Measurements from ENCODE around the gene SERPINE1. TPM values are rescaled to one million over a fixed set of nuclear protein-coding genes. Genes with fewer than 3 reads are reported as not detected.

SERPINE1 gene
- total and polyA plus RNA-seq, 2 of the 13 experiments (the other 11 are each of a cell fraction or from before 2014, with no cell fraction given), result 21.2 to 1,576 TPM

- no peak for TF ChIP-seq SATB2 (CRISPR knock-in tag; IDR thresholded peaks at IDR 0.05)
- TF ChIP-seq JUND (CRISPR knock-in tag; IDR thresholded peaks at IDR 0.05), result no peak
- TF ChIP-seq CBX2 (IDR thresholded peaks at IDR 0.05; ENCODE audit: low read depth, low read length), result no peak
- no peak for TF ChIP-seq CBX2 (CRISPR knock-in tag; IDR thresholded peaks at IDR 0.05; ENCODE audit: low read depth)
- TF ChIP-seq SIX4 (CRISPR knock-in tag; IDR thresholded peaks at IDR 0.05), result no peak
- no peak for TF ChIP-seq ZKSCAN5 (CRISPR knock-in tag; IDR thresholded peaks at IDR 0.05)
- no peak for TF ChIP-seq ZBTB3 (CRISPR knock-in tag; IDR thresholded peaks at IDR 0.05; ENCODE audit: borderline replicate concordance, low read depth)
- no peak for TF ChIP-seq IKZF5 (CRISPR knock-in tag; IDR thresholded peaks at IDR 0.05)
- TF ChIP-seq IRX3 (CRISPR knock-in tag; IDR thresholded peaks at IDR 0.05; ENCODE audit: borderline replicate concordance, low read depth), result no peak
- TF ChIP-seq SIX1 (CRISPR knock-in tag; IDR thresholded peaks at IDR 0.05; ENCODE audit: borderline replicate concordance), result no peak
- no peak for TF ChIP-seq ZUFSP (CRISPR knock-in tag; IDR thresholded peaks at IDR 0.05; ENCODE audit: borderline replicate concordance)
- TF ChIP-seq PRDM10 (CRISPR knock-in tag; IDR thresholded peaks at IDR 0.05; ENCODE audit: low read depth), result no peak
- no peak for TF ChIP-seq ZNF367 (CRISPR knock-in tag; IDR thresholded peaks at IDR 0.05; ENCODE audit: borderline replicate concordance)
- TF ChIP-seq NR2F6 (IDR thresholded peaks at IDR 0.05), result peak; percentile 26; the same call in 1 of the 2 replicates
- peak; percentile 14; the same call in 1 of the 2 replicates for TF ChIP-seq NR2F6 (CRISPR knock-in tag; IDR thresholded peaks at IDR 0.05)
- peak; percentile 74; the same call in 1 of the 2 replicates for TF ChIP-seq POLR2G (IDR thresholded peaks at IDR 0.05; ENCODE audit: low read depth, low read length)
- peak; percentile 9; the same call in 1 of the 2 replicates for TF ChIP-seq FOXA3 (CRISPR knock-in tag; IDR thresholded peaks at IDR 0.05)
- no peak for TF ChIP-seq ATF3 (CRISPR knock-in tag; IDR thresholded peaks at IDR 0.05)
- no peak for TF ChIP-seq ZBTB14 (CRISPR knock-in tag; IDR thresholded peaks at IDR 0.05)
These were observed 41.5 kb upstream of the SERPINE1 start, which contains the start of gene TRIM56 (continued) for GRCh38 chr7:101085162-101085964.

Measured in HepG2 (cell line).